Transverse colon (tissue), 4 donors: Measurements from ENCODE around the gene MBTPS1. TPM values are rescaled to one million over a fixed set of nuclear protein-coding genes. Genes with fewer than 3 reads are reported as not detected.

ENCODE experiments used
- DNase-seq: peaks from one replicate; pipeline ENCODE4 v3.0.0-alpha.2; 2019
- H3K27ac ChIP-seq, 4 donors: fragments of 200-600 bp; sonication (generic); 2 replicates each; pipeline ENCODE4 v1.5.1; 2016 to 2018; ENCODE audit warnings: inconsistent platforms in 4 of 4
- H3K27me3 ChIP-seq: fragments of 200-600 bp; sonication (generic); 2 replicates; pipeline ENCODE4 v1.5.1; 2017; ENCODE audit warnings: inconsistent platforms
- H3K36me3 ChIP-seq, 4 donors: fragments of 200-600 bp; sonication (generic); 2 replicates each; pipeline ENCODE4 v1.5.1; 2017 to 2019; ENCODE audit warnings: inconsistent platforms in 4 of 4
- H3K4me1 ChIP-seq, 4 donors: fragments of 200-600 bp; sonication (generic); 2 replicates each; pipeline ENCODE4 v1.5.1; 2017 to 2020; ENCODE audit warnings: inconsistent platforms in 4 of 4
- H3K4me3 ChIP-seq, 4 donors: fragments of 200-600 bp; sonication (generic); 1 replicate in 1 of 4; 2 replicates in 3 of 4; pipeline versions ENCODE4 v1.5.1 to v1.6.1; 2017 to 2019; ENCODE audit warnings: inconsistent platforms in 4 of 4
- H3K9me3 ChIP-seq, 2 donors: fragments of 200-600 bp; sonication (generic); 2 replicates each; pipeline ENCODE4 v1.5.1; 2017 to 2019; ENCODE audit warnings: inconsistent platforms in 2 of 2
- CTCF ChIP-seq, 5 experiments: fragments of 200-600 bp in 3 of 5; fragments of 450-650 bp in 2 of 5; sonication (generic) in 3 of 5; IDR thresholded peaks; 1 replicate in 2 of 5; 2 replicates in 3 of 5; pipeline ENCODE4 v1.5.1; 2016 to 2017; ENCODE audit warnings: antibody characterized with exemption in 5 of 5, inconsistent platforms in 3 of 5, mild to moderate bottlenecking in 2 of 5, moderate library complexity in 1 of 5
- EP300 ChIP-seq: sonication (generic); formaldehyde crosslinking; IDR thresholded peaks from one replicate; pipeline ENCODE4 v1.6.1; 2017; ENCODE audit warnings: antibody characterized with exemption, low read depth
- POLR2A ChIP-seq: fragments of 450-650 bp; IDR thresholded peaks from one replicate; pipeline ENCODE4 v1.6.1; 2016; ENCODE audit warnings: antibody characterized with exemption, mild to moderate bottlenecking, moderate library complexity
- POLR2AphosphoS5 ChIP-seq, 3 donors: sonication (generic); formaldehyde crosslinking; IDR thresholded peaks; one replicate each; pipeline ENCODE4 v1.6.1; 2016; ENCODE audit warnings: antibody characterized with exemption in 3 of 3
- WGBS, 2 donors: methylation state at CpG; one replicate each; pipeline ENCODE4 v1.1.5; 2018; ENCODE audit warnings: low coverage in 1 of 2; 5-methylcytosine and 5-hydroxymethylcytosine counted together
- in situ Hi-C, 4 donors: fragments of 200-750 bp; cut with MboI; loops; one replicate each; pipeline versions ENCODE4 v1.15.0 to v1.15.1; 2017; ENCODE audit warnings: low sequenced_read_pairs in 3 of 4, low pct_ligation_motif_present in 1 of 4, low pct_unique_long_range_greater_than_20kb in 1 of 4
- intact Hi-C: fragments of 100-400 bp; cut with DNase I; formaldehyde crosslinking; loops from one replicate; pipeline ENCODE4 v1.15.1; 2023; ENCODE audit warnings: low total_unique reads
- total RNA-seq, 4 donors: library from RNA; depleted of rRNA; stranded (reverse); fragments of >200 nt; gene quantifications; one replicate each; pipeline ENCODE4 v1.1.0, GENCODE V29; 2016

MBTPS1 gene
- total RNA-seq, 4 donors from 2014 or later: 53.7 to 110 (median 97.0) TPM

GRCh38 chr16:84080378-84080777 is 36.4 kb downstream of the MBTPS1 start:
- TF ChIP-seq POLR2A: no peak
- no peak for TF ChIP-seq POLR2AphosphoS5 (IDR thresholded peaks at IDR 0.05)
- no peak for TF ChIP-seq CTCF (IDR thresholded peaks at IDR 0.05)
- no peak for TF ChIP-seq EP300
- no peaks in the 10 kb centered on the region for H3K4me1 ChIP-seq
- in situ Hi-C loops: loop anchor here in 3 of 4 donors (10.0 to 25.0 kb wide), 2 partner anchors 94 to 407 kb away; no protein-coding TSS in a partner anchor
- no peak for DNase-seq
- no peaks in the 10 kb centered on the region for H3K27me3 ChIP-seq
- no peaks in the 10 kb centered on the region for H3K9me3 ChIP-seq
- 86 to 100% methylated on average over 3 to 8 of the region's 8 CpGs for WGBS, 2 donors
- peaks cover 0 to 47% (median 16%) of the 10 kb centered on the region in 4 donors for H3K36me3 ChIP-seq
- H3K27ac ChIP-seq: no peak overlapping the region
- H3K4me3 ChIP-seq: no peak overlapping the region
- intact Hi-C loops: no loop called here

GRCh38 chr16:84079664-84080063 is 37.1 kb downstream of the MBTPS1 start:
- H3K36me3 ChIP-seq: peaks cover 0 to 54% (median 19%) of the 10 kb centered on the region in 4 donors
- no peaks in the 10 kb centered on the region for H3K4me1 ChIP-seq
- H3K4me3 ChIP-seq: no peak overlapping the region
- H3K27me3 ChIP-seq: no peaks in the 10 kb centered on the region
- WGBS, 2 donors: 83 to 95% methylated on average over 6 of the region's 6 CpGs
- DNase-seq: no peak
- no peaks in the 10 kb centered on the region for H3K9me3 ChIP-seq
- intact Hi-C loops (no loop called here), in situ Hi-C loops (loop anchor here in 3 of 4 donors (10.0 to 25.0 kb wide), 2 partner anchors 95 to 408 kb away; no protein-coding TSS in a partner anchor)
- TF ChIP-seq EP300: no peak
- no peak for TF ChIP-seq POLR2A
- TF ChIP-seq CTCF (IDR thresholded peaks at IDR 0.05): no peak
- no peak for TF ChIP-seq POLR2AphosphoS5 (IDR thresholded peaks at IDR 0.05)
- no peak overlapping the region for H3K27ac ChIP-seq

- intact Hi-C loops (no loop called here), in situ Hi-C loops (loop anchor here in 1 of 4 donors (25.0 kb wide), 1 partner anchor 412 kb away; no protein-coding TSS in a partner anchor)
- 92% methylated on average over 11 of the region's 11 CpGs; no CpG with 5 or more reads in 1 of the 2 donors for WGBS, 2 donors
- H3K36me3 ChIP-seq: peaks cover 0 to 76% (median 26%) of the 10 kb centered on the region in 4 donors
- H3K4me3 ChIP-seq: no peak overlapping the region
- no peak overlapping the region for H3K27ac ChIP-seq
- H3K27me3 ChIP-seq: no peaks in the 10 kb centered on the region
- TF ChIP-seq POLR2AphosphoS5 (IDR thresholded peaks at IDR 0.05): no peak
- TF ChIP-seq CTCF (IDR thresholded peaks at IDR 0.05): no peak
- no peak for TF ChIP-seq POLR2A
- no peak for TF ChIP-seq EP300
- H3K4me1 ChIP-seq: no peaks in the 10 kb centered on the region
- DNase-seq: no peak
- no peaks in the 10 kb centered on the region for H3K9me3 ChIP-seq
Measured at GRCh38 chr16:84075376-84075775, 41.4 kb downstream of the MBTPS1 start.

GRCh38 chr16:84074721-84075120 is 42.0 kb downstream of the MBTPS1 start:
- Histone ChIP-seq H3K9me3 (no peaks in the 10 kb centered on the region), H3K4me1 (no peaks in the 10 kb centered on the region), H3K27ac (no peak overlapping the region), H3K27me3 (no peaks in the 10 kb centered on the region), H3K36me3 (peaks cover 0 to 81% (median 28%) of the 10 kb centered on the region in 4 donors), H3K4me3 (no peak overlapping the region)
- no peak for TF ChIP-seq POLR2A
- no peak for TF ChIP-seq EP300
- no peak for TF ChIP-seq CTCF (IDR thresholded peaks at IDR 0.05)
- TF ChIP-seq POLR2AphosphoS5 (IDR thresholded peaks at IDR 0.05): no peak
- WGBS, 2 donors: 89 to 100% methylated on average over 1 to 3 of the region's 3 CpGs
- in situ Hi-C loops: loop anchor here (25.0 kb wide), 3 partner anchors 112 to 413 kb away; partner anchors contain the start of genes HSBP1 (in 3 of the 4), NECAB2 (in 3 of the 4) and OSGIN1 (in 3 of the 4)
- DNase-seq: no peak
- intact Hi-C loops: no loop called here
